Subcutaneous adipose tissue (tissue), 4 donors: ENCODE data around the gene CASKIN1. TPM values are rescaled to one million over a fixed set of nuclear protein-coding genes. Genes with fewer than 3 reads are reported as not detected.

Experiments used
- total RNA-seq, 4 donors: library from RNA; depleted of rRNA; stranded (reverse); fragments of >200 nt; gene quantifications; one replicate each; pipeline ENCODE4 v1.1.0, GENCODE V29; 2016
- TF ChIP-seq, protein P1 (sequence below): fragments of 450-650 bp; IDR thresholded peaks from one replicate; pipeline ENCODE4 v1.5.1; 2016; ENCODE audit warnings: low read depth, mild to moderate bottlenecking, control low read depth, antibody characterized with exemption, moderate library complexity

The CASKIN1 gene
- total RNA-seq, 4 donors from 2014 or later = not detected

DNA sequence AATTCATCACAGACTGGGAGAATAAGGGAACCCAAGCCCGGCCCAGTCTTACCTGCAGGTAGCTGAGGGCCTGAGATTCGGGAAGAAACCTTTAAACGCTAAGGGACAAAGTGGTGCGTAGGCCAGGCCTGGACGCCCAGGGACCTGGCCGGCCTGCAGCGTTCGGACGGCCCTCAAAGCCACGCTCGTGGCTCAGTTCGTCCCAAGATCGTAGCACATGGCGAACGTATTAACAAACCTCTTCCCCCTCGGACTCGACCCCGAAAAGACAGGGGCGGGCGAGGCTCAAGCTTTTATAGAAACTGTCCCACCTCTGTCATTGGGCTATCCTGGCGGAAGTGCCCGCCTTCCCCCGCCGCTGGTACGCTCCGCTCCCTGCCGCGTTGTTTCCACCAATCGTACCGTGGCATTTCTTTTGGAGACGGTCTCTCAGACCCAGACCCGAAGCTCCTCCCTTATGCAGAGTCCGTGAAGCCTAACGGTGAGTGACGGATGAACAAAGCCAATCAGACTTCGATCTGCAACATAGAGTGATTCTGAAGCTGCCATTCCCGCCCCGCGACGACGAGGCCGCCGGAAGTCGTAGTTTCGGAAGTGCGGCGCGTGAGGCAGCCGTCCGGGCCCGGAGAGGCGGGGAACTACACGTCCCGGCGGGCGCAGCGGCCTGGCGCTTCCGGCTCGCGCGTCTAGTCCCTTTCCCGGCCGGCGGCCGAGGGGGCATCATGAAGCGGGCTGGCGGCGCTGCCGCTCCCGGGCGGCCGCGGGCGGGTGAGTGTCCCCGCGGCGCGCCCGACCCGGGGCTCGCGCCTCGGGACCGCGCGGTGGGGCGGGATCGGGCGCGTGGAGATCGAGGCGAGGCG, 41.1 kb downstream of the CASKIN1 start, which contains the start of gene TRAF7:
TSS of gene TRAF7 (plus strand) at position 692 of the 860 bp plus-strand sequence. CDS start 8,139 bp downstream, outside the sequence.
- TF ChIP-seq, protein P1, sequence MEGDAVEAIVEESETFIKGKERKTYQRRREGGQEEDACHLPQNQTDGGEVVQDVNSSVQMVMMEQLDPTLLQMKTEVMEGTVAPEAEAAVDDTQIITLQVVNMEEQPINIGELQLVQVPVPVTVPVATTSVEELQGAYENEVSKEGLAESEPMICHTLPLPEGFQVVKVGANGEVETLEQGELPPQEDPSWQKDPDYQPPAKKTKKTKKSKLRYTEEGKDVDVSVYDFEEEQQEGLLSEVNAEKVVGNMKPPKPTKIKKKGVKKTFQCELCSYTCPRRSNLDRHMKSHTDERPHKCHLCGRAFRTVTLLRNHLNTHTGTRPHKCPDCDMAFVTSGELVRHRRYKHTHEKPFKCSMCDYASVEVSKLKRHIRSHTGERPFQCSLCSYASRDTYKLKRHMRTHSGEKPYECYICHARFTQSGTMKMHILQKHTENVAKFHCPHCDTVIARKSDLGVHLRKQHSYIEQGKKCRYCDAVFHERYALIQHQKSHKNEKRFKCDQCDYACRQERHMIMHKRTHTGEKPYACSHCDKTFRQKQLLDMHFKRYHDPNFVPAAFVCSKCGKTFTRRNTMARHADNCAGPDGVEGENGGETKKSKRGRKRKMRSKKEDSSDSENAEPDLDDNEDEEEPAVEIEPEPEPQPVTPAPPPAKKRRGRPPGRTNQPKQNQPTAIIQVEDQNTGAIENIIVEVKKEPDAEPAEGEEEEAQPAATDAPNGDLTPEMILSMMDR = no peak

DNA sequence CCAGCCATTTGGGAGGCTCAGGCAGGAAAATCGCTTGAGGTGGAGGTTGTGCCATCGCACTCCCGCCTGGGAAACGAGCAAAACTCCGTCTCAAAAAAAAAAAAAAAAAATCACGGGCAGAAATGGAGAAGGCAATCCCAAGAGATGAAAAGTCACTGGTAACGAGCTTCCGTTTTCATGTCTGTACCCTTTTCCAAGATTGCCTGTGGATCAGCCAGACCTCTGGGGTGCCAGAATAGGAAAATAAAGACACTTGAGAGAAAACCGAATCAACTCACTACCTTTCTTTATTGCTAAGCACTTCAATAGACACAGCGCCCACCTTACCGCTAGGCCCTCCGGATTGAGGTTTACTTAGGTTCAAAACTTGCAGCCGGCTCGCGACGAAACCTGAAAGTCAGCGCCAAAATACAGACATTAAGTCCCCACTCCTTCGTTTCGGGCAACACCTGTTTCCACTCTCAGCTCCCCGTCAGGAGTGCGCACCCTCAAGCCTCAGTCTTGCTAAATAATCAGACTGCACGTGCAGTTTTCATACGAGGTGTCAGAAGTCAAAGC, 41.8 kb downstream of the CASKIN1 start:
- TF ChIP-seq, protein P1 = no peak

DNA sequence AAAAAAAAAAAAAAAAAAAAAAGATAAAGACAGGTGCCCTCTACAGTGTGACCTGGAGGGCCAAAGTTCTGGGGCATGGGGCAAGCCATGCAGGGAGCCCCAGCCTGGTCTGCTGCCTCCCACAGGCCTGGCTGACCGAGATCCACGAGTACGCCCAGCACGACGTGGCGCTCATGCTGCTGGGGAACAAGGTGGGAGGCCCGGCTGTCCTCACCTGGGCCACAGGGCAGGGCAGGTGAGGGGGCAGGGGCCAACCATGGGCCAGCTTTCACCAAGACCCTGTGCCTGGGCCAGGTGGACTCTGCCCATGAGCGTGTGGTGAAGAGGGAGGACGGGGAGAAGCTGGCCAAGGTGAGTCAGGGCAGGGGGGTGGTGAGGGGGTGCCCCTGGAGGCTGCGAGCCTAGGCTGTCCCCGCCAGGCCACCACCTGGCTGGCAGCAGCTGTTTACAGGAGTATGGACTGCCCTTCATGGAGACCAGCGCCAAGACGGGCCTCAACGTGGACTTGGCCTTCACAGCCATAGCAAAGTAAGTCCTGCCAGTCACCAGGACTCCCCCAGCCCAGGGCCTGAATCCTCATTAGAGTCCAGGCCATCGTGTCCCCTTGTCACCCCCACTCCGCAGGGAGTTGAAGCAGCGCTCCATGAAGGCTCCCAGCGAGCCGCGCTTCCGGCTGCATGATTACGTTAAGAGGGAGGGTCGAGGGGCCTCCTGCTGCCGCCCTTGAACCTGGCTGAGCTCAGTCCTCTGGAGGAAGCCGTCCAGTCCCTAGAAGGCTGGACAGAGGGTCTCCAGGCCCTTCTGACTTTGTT, 43.5 kb downstream of the CASKIN1 start:
- TF ChIP-seq, protein P1 = no peak

DNA sequence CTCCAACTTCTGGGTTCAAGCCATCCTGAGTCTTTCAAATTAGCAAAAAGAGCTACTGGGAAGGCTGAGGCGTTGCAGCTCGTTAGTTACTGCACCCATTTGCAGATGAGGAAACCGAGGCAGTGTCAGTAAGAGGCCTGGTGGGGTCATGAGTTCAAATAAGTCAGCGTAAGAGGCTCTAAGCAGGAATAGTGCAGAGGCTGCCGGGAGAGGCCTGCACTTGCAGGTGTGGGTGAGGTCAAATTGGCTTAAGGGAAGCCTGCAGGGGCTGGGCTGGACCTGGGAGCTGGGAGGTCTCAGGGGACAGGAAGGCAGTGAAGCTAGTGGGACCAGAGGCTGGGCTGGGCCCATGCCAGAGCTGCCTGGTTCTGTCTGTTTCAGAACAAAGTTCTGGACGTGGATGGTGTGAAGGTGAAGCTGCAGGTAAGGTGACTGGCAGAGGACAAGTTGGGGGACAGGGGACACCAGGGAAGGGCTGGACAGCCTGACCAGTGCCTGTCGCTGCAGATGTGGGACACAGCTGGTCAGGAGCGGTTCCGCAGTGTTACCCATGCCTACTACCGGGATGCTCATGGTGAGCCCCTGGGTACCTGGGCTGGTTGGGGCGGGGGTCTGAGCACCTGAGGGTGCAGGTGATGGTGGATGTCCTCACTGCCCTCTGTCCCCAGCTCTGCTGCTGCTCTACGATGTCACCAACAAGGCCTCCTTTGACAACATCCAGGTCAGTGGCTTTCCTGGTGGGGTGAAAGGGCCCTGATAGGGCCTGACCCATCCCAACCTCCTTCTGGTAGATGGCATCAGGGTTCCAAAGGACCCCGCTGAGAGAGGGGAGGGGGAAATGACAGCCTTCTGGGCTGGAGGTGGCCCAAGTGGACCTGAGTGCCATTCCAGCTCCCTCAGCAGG, 45.0 kb downstream of the CASKIN1 start:
- TF ChIP-seq, protein P1 = no peak

DNA sequence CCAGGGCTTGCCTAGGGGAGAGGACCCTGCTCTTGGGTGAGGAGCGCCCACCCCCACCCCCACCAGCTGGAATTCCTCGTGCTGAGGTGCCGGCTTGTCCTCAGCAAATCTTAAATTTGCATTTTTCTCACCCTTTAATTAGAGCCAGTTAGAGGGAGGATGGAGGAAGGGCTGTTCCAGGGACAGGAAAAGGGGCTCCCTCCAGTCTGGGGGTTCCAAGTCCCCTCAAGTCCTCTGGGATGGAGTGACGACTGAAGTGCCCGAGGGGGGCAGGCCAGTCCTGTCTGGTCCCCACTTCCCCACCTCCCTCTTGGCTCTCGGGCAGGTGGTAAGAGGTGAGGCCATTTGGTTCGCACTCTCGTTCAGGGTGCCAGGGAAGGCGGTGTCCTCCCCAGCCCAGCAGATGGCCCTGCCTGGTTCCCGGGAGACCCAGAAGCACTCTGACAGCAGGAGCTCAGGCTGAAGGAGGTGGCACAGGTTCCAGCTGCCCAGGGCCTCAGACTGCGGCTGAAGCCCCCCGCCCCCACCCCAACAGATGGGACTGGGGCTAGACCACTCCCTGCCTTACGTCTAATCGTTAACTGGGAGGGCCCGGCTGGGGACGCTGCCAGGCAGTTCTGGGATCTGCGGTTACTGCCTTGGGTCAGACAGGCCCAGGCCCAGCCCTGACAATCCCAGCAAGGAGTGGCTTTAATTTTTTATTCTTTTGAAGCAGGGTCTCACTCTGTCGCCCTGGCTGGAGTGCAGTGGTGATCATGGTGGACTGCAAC, 45.8 kb downstream of the CASKIN1 start:
- TF ChIP-seq, protein P1 = no peak
